A549 (cell line): Measurements from ENCODE around the gene WNT5B. TPM values are rescaled to one million over a fixed set of nuclear protein-coding genes. Genes with fewer than 3 reads are reported as not detected.

Source experiments
- ATAC-seq, 2 experiments: fragments of 200-7000 bp in 1 of 2; fragments of >200 bp in 1 of 2; cut with Nextera tagmentation in 1 of 2; cut with Tn5 transposase in 1 of 2; 3 replicates each; pipeline versions ENCODE4 v1.8.0 to v1.9.1; 2018 to 2020; ENCODE audit warnings: mild to moderate bottlenecking in 1 of 2, moderate library complexity in 1 of 2
- CTCF ChIA-PET: fragments of 300-600 bp; sonication (Branson Sonifier 250); formaldehyde crosslinking; extraction: SDS; loops from one replicate; lab custom pipeline; 2021; ENCODE audit warnings: antibody characterized with exemption, inconsistent platforms; lab: Yijun Ruan, JAX
- POLR2A ChIA-PET: fragments of 350-600 bp; formaldehyde crosslinking; extraction: SDS; loops from one replicate; lab custom pipeline; 2021; ENCODE audit warnings: antibody characterized with exemption, inconsistent platforms; lab: Yijun Ruan, JAX
- DNase-seq, 2 experiments: peaks; one replicate each; pipeline versions ENCODE4 v3.0.0 to v3.0.0-alpha.2; 2011 to 2016; ENCODE audit warnings: low read depth in 1 of 2, low spot score in 1 of 2
- FAIRE-seq: peaks from 2 replicates; lab custom pipeline; 2011; peaks lifted over from hg19 to GRCh38; lab: Jason Lieb, UNC
- H3K27ac ChIP-seq, 2 experiments: fragments of >200 bp; sonication (Bioruptor Twin); formaldehyde crosslinking; 3 replicates each; pipeline ENCODE4 v1.5.1; 2016 to 2017
- H3K4me1 ChIP-seq: fragments of >200 bp; sonication (Bioruptor Twin); formaldehyde crosslinking; 3 replicates; pipeline ENCODE4 v1.6.1; 2016
- H3K4me2 ChIP-seq: fragments of >200 bp; sonication (Bioruptor Twin); formaldehyde crosslinking; 3 replicates; pipeline ENCODE4 v1.6.1; 2016
- H3K4me3 ChIP-seq: fragments of >200 bp; sonication (Bioruptor Twin); formaldehyde crosslinking; 3 replicates; pipeline ENCODE4 v1.5.1; 2016
- H3K9me3 ChIP-seq: fragments of >200 bp; sonication (Bioruptor Twin); formaldehyde crosslinking; 3 replicates; pipeline ENCODE4 v1.6.1; 2016
- CBX2 ChIP-seq: fragments of 200-600 bp; sonication (generic); IDR thresholded peaks from 2 replicates; pipeline ENCODE4 v1.6.1; 2016; ENCODE audit warnings: low read depth, mild to moderate bottlenecking, borderline replicate concordance
- CHD2 ChIP-seq: fragments of 150-350 bp; IDR thresholded peaks from 2 replicates; pipeline ENCODE4 v1.6.1; 2014; ENCODE audit warnings: low read length; ENCODE audit not compliant: partially characterized antibody
- EHF ChIP-seq: fragments of 250-450 bp; sonication (Bioruptor Pico); IDR thresholded peaks from 2 replicates; pipeline ENCODE4 v1.5.0; 2020; ENCODE audit warnings: mild to moderate bottlenecking
- EHMT2 ChIP-seq: fragments of 200-600 bp; sonication (generic); IDR thresholded peaks from 2 replicates; pipeline ENCODE4 v1.6.1; 2016; ENCODE audit warnings: antibody characterized with exemption, low read depth, mild to moderate bottlenecking, moderate library complexity
- ESRRA ChIP-seq: fragments of 150-350 bp; IDR thresholded peaks from 2 replicates; pipeline ENCODE4 v1.6.1; 2014; ENCODE audit warnings: mild to moderate bottlenecking, low read length, borderline replicate concordance
- FOXS1 ChIP-seq: fragments of 250-450 bp; sonication (Bioruptor Pico); IDR thresholded peaks from 2 replicates; pipeline ENCODE4 v1.5.0; 2020; ENCODE audit warnings: mild to moderate bottlenecking, moderate library complexity
- GATA3 ChIP-seq: IDR thresholded peaks from 2 replicates; pipeline ENCODE4 v1.6.1; 2012; ENCODE audit warnings: borderline replicate concordance
- HDAC2 ChIP-seq: fragments of 200-600 bp; sonication (generic); IDR thresholded peaks from 2 replicates; pipeline ENCODE4 v1.6.1; 2016
- HEYL ChIP-seq: fragments of 250-450 bp; sonication (Bioruptor Pico); IDR thresholded peaks from 2 replicates; pipeline ENCODE4 v1.8.0; 2021; ENCODE audit warnings: mild to moderate bottlenecking, moderate library complexity
- HOXA7 ChIP-seq: fragments of 250-450 bp; sonication (Bioruptor Pico); IDR thresholded peaks from 2 replicates; pipeline ENCODE4 v1.5.0; 2020; ENCODE audit warnings: mild to moderate bottlenecking, moderate library complexity
- HOXB13 ChIP-seq: fragments of 250-450 bp; sonication (Bioruptor Pico); IDR thresholded peaks from 2 replicates; pipeline ENCODE4 v1.5.0; 2020; ENCODE audit warnings: low read depth, mild to moderate bottlenecking, moderate library complexity
- JUN ChIP-seq, 2 experiments: fragments of >200 bp; sonication (Bioruptor Twin); formaldehyde crosslinking; IDR thresholded peaks; 2 replicates in 1 of 2; 3 replicates in 1 of 2; pipeline ENCODE4 v1.6.1; 2016 to 2017
- KDM5A ChIP-seq: fragments of 200-600 bp; sonication (generic); IDR thresholded peaks from 2 replicates; pipeline ENCODE4 v1.6.1; 2016; ENCODE audit warnings: antibody characterized with exemption, mild to moderate bottlenecking
- PBX3 ChIP-seq: IDR thresholded peaks from 2 replicates; pipeline ENCODE4 v1.6.1; 2012
- POLR2A ChIP-seq: IDR thresholded peaks from 2 replicates; pipeline ENCODE4 v1.6.1; 2012; ENCODE audit warnings: mild to moderate bottlenecking, low read length
- POLR2AphosphoS2 ChIP-seq: conservative IDR thresholded peaks from 2 replicates; pipeline ENCODE4 v1.6.1; 2012; ENCODE audit warnings: low read length, improper control_type of control experiment, inconsistent platforms
- RARB ChIP-seq: fragments of 250-450 bp; sonication (Bioruptor Pico); IDR thresholded peaks from 2 replicates; pipeline ENCODE4 v1.8.0; 2021; ENCODE audit warnings: mild to moderate bottlenecking, moderate library complexity
- RFX5 ChIP-seq: fragments of 450-650 bp; IDR thresholded peaks from 2 replicates; pipeline ENCODE4 v1.7.1; 2014; ENCODE audit warnings: antibody characterized with exemption, mild to moderate bottlenecking, moderate library complexity
- WGBS: methylation state at CpG from one replicate; pipeline ENCODE4 v1.1.6; 2017; ENCODE audit errors: missing lambda C conversion rate; 5-methylcytosine and 5-hydroxymethylcytosine counted together
- polyA plus RNA-seq, 4 experiments: library from polyadenylated mRNA; depleted of rRNA in 3 of 4; stranded (reverse); fragments of >200 nt; fragmentation: RNase III in 1 of 4; extraction: RNeasy Plus Mini Kit Qiagen cat#74134 plus additional on column Dnase treatment in 1 of 4; gene quantifications; 2 replicates in 3 of 4; 3 replicates in 1 of 4; pipeline ENCODE4 v1.2.3, GENCODE V29; 2011 to 2017
- TF ChIP-seq, protein P1 (sequence below): fragments of 250-450 bp; sonication (Bioruptor Pico); IDR thresholded peaks from 2 replicates; pipeline ENCODE4 v1.5.0; 2020; ENCODE audit warnings: low read depth, mild to moderate bottlenecking, moderate library complexity
- TF ChIP-seq, protein P2 (sequence below): fragments of 450-650 bp; IDR thresholded peaks from 2 replicates; pipeline ENCODE4 v1.6.1; 2014; ENCODE audit warnings: antibody characterized with exemption
- TF ChIP-seq, protein P3 (sequence below): IDR thresholded peaks from 2 replicates; pipeline ENCODE4 v1.6.1; 2012; ENCODE audit warnings: low read depth, borderline replicate concordance

WNT5B gene
- polyA plus RNA-seq, 2 of the 4 experiments (the other 2 are of a cell fraction) = 1.3 to 1.6 TPM

GRCh38 chr12:1657688-1658087 lies 28.7 kb downstream of the WNT5B start:
- DNase-seq (no peak), FAIRE-seq (no peak), ATAC-seq (no peak)
- no peaks in the 10 kb centered on the region for H3K9me3 ChIP-seq
- CTCF ChIA-PET = interaction anchor here (1.3 to 17.7 kb wide), 4 partner anchors 26 to 282 kb away, joined by 6 to 483 read pairs (median 105); partner anchors contain the start of gene WNT5B
- TF ChIP-seq, protein P1, sequence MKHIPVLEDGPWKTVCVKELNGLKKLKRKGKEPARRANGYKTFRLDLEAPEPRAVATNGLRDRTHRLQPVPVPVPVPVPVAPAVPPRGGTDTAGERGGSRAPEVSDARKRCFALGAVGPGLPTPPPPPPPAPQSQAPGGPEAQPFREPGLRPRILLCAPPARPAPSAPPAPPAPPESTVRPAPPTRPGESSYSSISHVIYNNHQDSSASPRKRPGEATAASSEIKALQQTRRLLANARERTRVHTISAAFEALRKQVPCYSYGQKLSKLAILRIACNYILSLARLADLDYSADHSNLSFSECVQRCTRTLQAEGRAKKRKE (CRISPR knock-in tag) = no peak
- no peak for TF ChIP-seq HOXB13 (CRISPR knock-in tag)
- no peak for TF ChIP-seq FOXS1 (CRISPR knock-in tag)
- no peak for TF ChIP-seq EHMT2
- no peak for TF ChIP-seq POLR2AphosphoS2
- TF ChIP-seq, all 56 proteins: peak for 0
- H3K4me3 ChIP-seq = no peak overlapping the region
- peaks cover 12% of the 10 kb centered on the region; the same call in 2 of the 3 replicates for H3K4me1 ChIP-seq
- no peak overlapping the region; a peak in 1 of 6 replicates for H3K27ac ChIP-seq
- POLR2A ChIA-PET = no interaction called here
- WGBS = 41% methylated on average over 1 of the region's 1 CpG
- H3K4me2 ChIP-seq = no peak overlapping the region

- ATAC-seq (no peak), FAIRE-seq (no peak), DNase-seq (peak in 1 of 2 experiments; percentile 22)
- Histone ChIP-seq H3K4me3 (no peak overlapping the region), H3K4me1 (peaks cover 12% of the 10 kb centered on the region; the same call in 2 of the 3 replicates), H3K9me3 (no peaks in the 10 kb centered on the region), H3K27ac (peak overlapping the region; percentile 3 to 52; a peak in 2 of 6 replicates), H3K4me2 (peak overlapping the region; percentile 10; the same call in 1 of the 3 replicates)
- ChIA-PET POLR2A (interaction anchor here (0.6 to 2.3 kb wide), 2 partner anchors 31 to 63 kb away, joined by 4 to 19 read pairs; partner anchors contain the start of gene ADIPOR2), CTCF (interaction anchor here (0.6 to 16.2 kb wide), 7 partner anchors 7 to 1202 kb away, joined by 3 to 483 read pairs (median 7); no protein-coding TSS in a partner anchor)
- no peak for TF ChIP-seq RFX5
- TF ChIP-seq HOXA7 (CRISPR knock-in tag) = no peak
- TF ChIP-seq CHD2 = no peak
- no peak for TF ChIP-seq GATA3
- no peak for TF ChIP-seq ESRRA
- no peak for TF ChIP-seq POLR2A
- no peak for TF ChIP-seq PBX3
- TF ChIP-seq JUN (IDR thresholded peaks at IDR 0.05) = no peak
- no peak for TF ChIP-seq RARB (CRISPR knock-in tag)
- no peak for TF ChIP-seq HEYL (CRISPR knock-in tag)
- TF ChIP-seq FOXS1 (CRISPR knock-in tag) = no peak
- no peak for TF ChIP-seq POLR2AphosphoS2
- TF ChIP-seq, protein P2, sequence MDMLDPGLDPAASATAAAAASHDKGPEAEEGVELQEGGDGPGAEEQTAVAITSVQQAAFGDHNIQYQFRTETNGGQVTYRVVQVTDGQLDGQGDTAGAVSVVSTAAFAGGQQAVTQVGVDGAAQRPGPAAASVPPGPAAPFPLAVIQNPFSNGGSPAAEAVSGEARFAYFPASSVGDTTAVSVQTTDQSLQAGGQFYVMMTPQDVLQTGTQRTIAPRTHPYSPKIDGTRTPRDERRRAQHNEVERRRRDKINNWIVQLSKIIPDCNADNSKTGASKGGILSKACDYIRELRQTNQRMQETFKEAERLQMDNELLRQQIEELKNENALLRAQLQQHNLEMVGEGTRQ = no peak
- TF ChIP-seq, protein P3, sequence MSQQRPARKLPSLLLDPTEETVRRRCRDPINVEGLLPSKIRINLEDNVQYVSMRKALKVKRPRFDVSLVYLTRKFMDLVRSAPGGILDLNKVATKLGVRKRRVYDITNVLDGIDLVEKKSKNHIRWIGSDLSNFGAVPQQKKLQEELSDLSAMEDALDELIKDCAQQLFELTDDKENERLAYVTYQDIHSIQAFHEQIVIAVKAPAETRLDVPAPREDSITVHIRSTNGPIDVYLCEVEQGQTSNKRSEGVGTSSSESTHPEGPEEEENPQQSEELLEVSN = no peak
- TF ChIP-seq HDAC2 = no peak
- TF ChIP-seq KDM5A = no peak
- TF ChIP-seq, protein P1 (CRISPR knock-in tag) = no peak
- no peak for TF ChIP-seq CBX2
- TF ChIP-seq EHF (CRISPR knock-in tag) = no peak
- 70% methylated on average over 17 of the region's 20 CpGs for WGBS
Observed at GRCh38 chr12:1660304-1661187, 31.5 kb downstream of the WNT5B start.
